AG09309 (cell line): Measurements from ENCODE around the gene UBE2L6.

Experiments
- DNase-seq: peaks from one replicate; pipeline ENCODE4 v3.0.0-alpha.2; 2010; ENCODE audit warnings: low read depth
- H3K4me3 ChIP-seq: 2 replicates; pipeline ENCODE4 v1.5.1; 2011; ENCODE audit warnings: mild to moderate bottlenecking, low read depth, low read length, moderate library complexity; ENCODE audit not compliant: control insufficient read depth
- CTCF ChIP-seq: IDR thresholded peaks from 2 replicates; pipeline ENCODE4 v1.5.1; 2011; ENCODE audit warnings: mild to moderate bottlenecking, low read depth, low read length, inconsistent platforms; ENCODE audit not compliant: insufficient read depth, control insufficient read depth; ENCODE audit errors: missing control alignments

The UBE2L6 gene

GRCh38 chr11:57567515-57568329 is at the start of gene UBE2L6:
UBE2L6 (minus strand) TSS chr11:57567672; CDS start chr11:57567611, 61 bp downstream.
- DNase-seq = no peak
- peak within 1 kb of the TSS; percentile 86 for H3K4me3 ChIP-seq
- no peak for TF ChIP-seq CTCF

GRCh38 chr11:57616595-57616994 is 49.1 kb upstream of the UBE2L6 start:
- TF ChIP-seq CTCF = no peak
- no peak overlapping the region for H3K4me3 ChIP-seq
- DNase-seq = no peak

GRCh38 chr11:57615308-57615707 is 47.8 kb upstream of the UBE2L6 start:
- no peak overlapping the region for H3K4me3 ChIP-seq
- no peak for TF ChIP-seq CTCF
- no peak for DNase-seq

- TF ChIP-seq CTCF = no peak
- no peak overlapping the region for H3K4me3 ChIP-seq
- DNase-seq = no peak
These were observed 46.8 kb upstream of the UBE2L6 start for GRCh38 chr11:57614234-57614772.

- H3K4me3 ChIP-seq = no peak overlapping the region
- no peak for DNase-seq
- TF ChIP-seq CTCF = no peak
These were observed 42.7 kb upstream of the UBE2L6 start for GRCh38 chr11:57610170-57610569.

GRCh38 chr11:57605028-57605420 is 37.6 kb upstream of the UBE2L6 start:
- no peak for TF ChIP-seq CTCF
- H3K4me3 ChIP-seq = no peak overlapping the region
- no peak for DNase-seq
